KOPT-K1 (cell line): Measurements from ENCODE around the gene SPATC1L.
"Not testable (repeated sequence)": the region's sequence is repeated elsewhere in the genome, so short reads cannot be mapped to it uniquely, and the experiment has no call there.

Experiments
- H3K27ac ChIP-seq: fragments of 200-600 bp; sonication (generic); 2 replicates; pipeline ENCODE4 v1.5.1; 2016; ENCODE audit warnings: antibody characterized with exemption, mild to moderate bottlenecking, low read depth, low read length; ENCODE audit not compliant: poor library complexity, severe bottlenecking
- H3K36me3 ChIP-seq: fragments of 200-600 bp; sonication (generic); 2 replicates; pipeline ENCODE4 v1.5.1; 2017; ENCODE audit warnings: antibody characterized with exemption, mild to moderate bottlenecking, low read length, moderate library complexity; ENCODE audit not compliant: insufficient read depth
- H3K9me3 ChIP-seq: fragments of 200-600 bp; sonication (generic); 2 replicates; pipeline ENCODE4 v1.5.1; 2017; ENCODE audit warnings: antibody characterized with exemption, low read length, mild to moderate bottlenecking; ENCODE audit not compliant: insufficient read depth, poor library complexity, severe bottlenecking

The SPATC1L gene

GRCh38 chr21:46183337-46183909 lies 836 bp downstream of the SPATC1L start:
- not testable (repeated sequence) for H3K9me3 ChIP-seq, H3K36me3 ChIP-seq, H3K27ac ChIP-seq

GRCh38 chr21:46182548-46183336 lies 1.5 kb downstream of the SPATC1L start:
- Histone ChIP-seq H3K9me3 (no peaks in the 10 kb centered on the region), H3K27ac (no peak overlapping the region), H3K36me3 (peaks cover 2% of the 10 kb centered on the region; the same call in 1 of the 2 replicates)

- Histone ChIP-seq H3K27ac (no peak overlapping the region), H3K9me3 (no peaks in the 10 kb centered on the region), H3K36me3 (no peaks in the 10 kb centered on the region)
Measured at GRCh38 chr21:46181953-46182547, 2.2 kb downstream of the SPATC1L start.

GRCh38 chr21:46181436-46181835 lies 2.8 kb downstream of the SPATC1L start:
- peaks cover 5% of the 10 kb centered on the region for H3K9me3 ChIP-seq
- no peaks in the 10 kb centered on the region for H3K36me3 ChIP-seq
- H3K27ac ChIP-seq: no peak overlapping the region

- no peak overlapping the region for H3K27ac ChIP-seq
- no peaks in the 10 kb centered on the region for H3K36me3 ChIP-seq
- H3K9me3 ChIP-seq: peaks cover 10% of the 10 kb centered on the region
Measured at GRCh38 chr21:46180778-46181391, 3.4 kb downstream of the SPATC1L start.

GRCh38 chr21:46180079-46180722 lies 4.1 kb downstream of the SPATC1L start:
- no peak overlapping the region for H3K27ac ChIP-seq
- peaks cover 10% of the 10 kb centered on the region for H3K9me3 ChIP-seq
- no peaks in the 10 kb centered on the region for H3K36me3 ChIP-seq

- H3K36me3 ChIP-seq: no peaks in the 10 kb centered on the region
- H3K9me3 ChIP-seq: peaks cover 11% of the 10 kb centered on the region
- H3K27ac ChIP-seq: no peak overlapping the region
Measured at GRCh38 chr21:46179708-46180078, 4.6 kb downstream of the SPATC1L start.

DNA sequence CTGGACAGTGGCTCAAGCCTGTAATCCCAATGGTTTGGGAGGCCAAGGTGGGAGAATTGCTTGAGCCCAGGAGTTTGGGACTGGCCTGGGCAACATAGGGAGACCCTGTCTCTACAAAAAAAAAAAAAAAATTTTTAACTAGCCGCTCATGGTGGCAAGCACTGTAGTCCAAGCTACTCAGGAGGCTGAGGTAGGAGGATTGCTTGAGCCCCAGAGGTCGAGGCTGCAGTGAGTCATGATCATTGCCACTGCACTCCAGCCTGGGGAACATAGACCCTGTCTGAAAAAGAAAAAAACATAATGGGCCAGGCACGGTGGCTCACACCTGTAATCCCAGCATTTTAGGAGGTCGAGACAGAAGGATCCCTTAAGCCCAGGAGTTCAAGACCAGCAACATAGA lies 5.3 kb downstream of the SPATC1L start:
- Histone ChIP-seq H3K9me3 (peaks cover 16% of the 10 kb centered on the region), H3K27ac (no peak overlapping the region)

GRCh38 chr21:46176443-46177129 lies 7.7 kb downstream of the SPATC1L start:
- H3K27ac ChIP-seq, H3K36me3 ChIP-seq: not testable (repeated sequence)
- H3K9me3 ChIP-seq: peaks cover 21% of the 10 kb centered on the region

More for the DNA sequence above, 5.3 kb downstream of the SPATC1L start:
- no peaks in the 10 kb centered on the region for H3K36me3 ChIP-seq

- Histone ChIP-seq H3K36me3 (no peaks in the 10 kb centered on the region), H3K27ac (no peak overlapping the region), H3K9me3 (peaks cover 21% of the 10 kb centered on the region)
Measured at GRCh38 chr21:46173573-46173972, 10.7 kb downstream of the SPATC1L start.

- peaks cover 21% of the 10 kb centered on the region for H3K9me3 ChIP-seq
- H3K36me3 ChIP-seq: no peaks in the 10 kb centered on the region
- no peak overlapping the region for H3K27ac ChIP-seq
Measured at GRCh38 chr21:46172863-46173528, 11.3 kb downstream of the SPATC1L start.

- Histone ChIP-seq H3K36me3 (no peaks in the 10 kb centered on the region), H3K27ac (no peak overlapping the region), H3K9me3 (peaks cover 21% of the 10 kb centered on the region)
Measured at GRCh38 chr21:46171996-46172862, 12.0 kb downstream of the SPATC1L start.

GRCh38 chr21:46171585-46171984 lies 12.7 kb downstream of the SPATC1L start:
- Histone ChIP-seq H3K27ac (no peak overlapping the region), H3K36me3 (no peaks in the 10 kb centered on the region), H3K9me3 (peaks cover 18% of the 10 kb centered on the region)
